ENCODE measurements around the gene MOK.

- no peak for TF ChIP-seq CTCF (IDR thresholded peaks at IDR 0.05)
- TF ChIP-seq POLR2A (IDR thresholded peaks at IDR 0.05): no peak
Measured at GRCh38 chr14:102278631-102278935, 26.4 kb downstream of the MOK start.
